CD4-positive, alpha-beta T cell treated with Interleukin-12 subunit alpha and Interleukin-12 subunit beta, for 1 hour (primary cell): ENCODE data around the gene S100Z.
"Not testable (repeated sequence)": the region's sequence is repeated elsewhere in the genome, so short reads cannot be mapped to it uniquely, and the experiment has no call there.

Experiments used
- DNase-seq: peaks from one replicate; pipeline ENCODE4 v3.0.0-alpha.2; 2020

S100Z gene

DNA sequence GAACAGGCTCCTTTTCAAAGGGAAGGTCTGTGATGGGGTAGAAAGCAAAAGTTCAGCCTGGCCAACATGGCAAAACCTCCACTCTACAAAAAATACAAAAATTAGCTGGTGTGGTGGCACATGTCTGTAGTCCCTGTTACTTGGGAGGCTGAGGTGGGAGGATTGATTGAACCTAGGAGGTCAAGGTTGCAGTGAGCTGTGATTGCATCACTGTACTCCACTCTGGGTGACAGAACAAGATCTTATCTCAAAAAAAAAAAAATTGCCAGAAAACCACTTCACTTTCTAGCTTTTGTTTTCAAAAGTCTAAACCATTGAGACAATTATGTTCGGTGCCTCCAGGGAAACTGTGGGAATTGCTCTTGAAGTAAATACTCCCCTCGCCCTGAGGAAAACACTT, 43.5 kb downstream of the S100Z start:
- DNase-seq: no peak

- no peak for DNase-seq
Observed at GRCh38 chr5:76896196-76896595, 46.4 kb downstream of the S100Z start.

- DNase-seq: no peak
Observed at GRCh38 chr5:76901522-76901921, 51.7 kb downstream of the S100Z start.

- DNase-seq: no peak
Observed at GRCh38 chr5:76908166-76908565, 58.4 kb downstream of the S100Z start.

GRCh38 chr5:76910344-76910933, 60.6 kb downstream of the S100Z start:
- DNase-seq: not testable (repeated sequence)

DNA sequence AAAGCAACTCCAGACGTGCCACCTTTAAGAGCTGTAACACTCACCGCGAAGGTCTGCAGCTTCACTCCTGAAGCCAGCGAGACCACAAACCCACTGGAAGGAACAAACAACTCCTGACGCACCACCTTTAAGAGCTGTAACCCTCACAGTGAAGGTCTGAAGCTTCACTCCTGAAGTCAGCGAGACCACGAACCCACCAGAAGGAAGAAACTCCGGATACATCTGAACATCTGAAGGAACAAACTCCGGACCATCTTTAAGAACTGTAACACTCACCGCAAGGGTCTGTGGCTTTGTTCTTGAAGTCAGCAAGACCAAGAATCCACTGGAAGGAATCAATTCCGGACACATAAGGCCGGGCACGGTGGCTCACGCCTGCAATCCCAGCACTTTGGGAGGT, 64.9 kb downstream of the S100Z start:
- DNase-seq: not testable (repeated sequence)

GRCh38 chr5:76918539-76918938, 68.7 kb downstream of the S100Z start:
- no peak for DNase-seq

GRCh38 chr5:76920491-76920890, 70.7 kb downstream of the S100Z start:
- no peak for DNase-seq

GRCh38 chr5:76926329-76927105, 76.7 kb downstream of the S100Z start:
- DNase-seq: no peak

DNA sequence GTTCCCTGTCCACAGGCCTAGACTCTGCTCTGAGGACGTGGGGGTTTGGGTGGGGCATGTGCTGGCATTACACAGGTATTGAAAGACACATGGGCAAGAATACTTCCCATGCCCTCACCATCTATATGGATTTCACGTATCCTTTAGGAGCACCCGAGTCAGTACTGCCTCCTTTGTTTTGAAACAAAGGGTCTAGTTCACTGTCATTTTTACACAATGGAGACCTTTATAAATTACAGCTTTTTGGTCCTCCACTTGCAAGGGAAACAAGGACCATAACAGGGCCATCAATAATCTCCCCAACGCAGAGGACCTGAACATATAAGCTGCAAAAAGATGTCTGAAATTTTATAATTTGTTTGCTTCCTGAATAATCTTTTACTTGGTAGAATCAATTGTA, 78.1 kb downstream of the S100Z start:
- DNase-seq: no peak

GRCh38 chr5:76930083-76930482, 80.3 kb downstream of the S100Z start:
- no peak for DNase-seq

DNA sequence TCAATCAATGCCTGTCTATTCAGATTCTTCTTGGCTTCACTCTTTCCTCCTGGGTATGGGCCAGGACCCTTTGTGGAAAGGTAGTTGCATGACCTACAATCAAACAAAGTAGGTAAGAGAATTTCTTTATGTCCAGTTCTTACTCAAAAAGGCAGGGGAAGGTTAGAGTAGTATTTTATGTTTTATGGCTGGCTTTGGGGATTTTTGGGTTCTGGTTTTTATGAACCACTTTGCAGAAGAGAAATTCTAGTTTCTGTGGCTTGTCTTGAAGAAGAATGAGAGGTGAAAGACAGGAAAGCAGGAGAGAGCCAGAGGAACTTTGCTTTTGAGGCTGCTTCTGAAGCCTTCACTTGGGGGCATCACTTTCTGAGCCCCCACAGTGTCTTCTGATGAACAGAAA, 88.4 kb downstream of the S100Z start:
- no peak for DNase-seq

- no peak for DNase-seq
Observed at GRCh38 chr5:76941000-76941399, 91.2 kb downstream of the S100Z start.

DNA sequence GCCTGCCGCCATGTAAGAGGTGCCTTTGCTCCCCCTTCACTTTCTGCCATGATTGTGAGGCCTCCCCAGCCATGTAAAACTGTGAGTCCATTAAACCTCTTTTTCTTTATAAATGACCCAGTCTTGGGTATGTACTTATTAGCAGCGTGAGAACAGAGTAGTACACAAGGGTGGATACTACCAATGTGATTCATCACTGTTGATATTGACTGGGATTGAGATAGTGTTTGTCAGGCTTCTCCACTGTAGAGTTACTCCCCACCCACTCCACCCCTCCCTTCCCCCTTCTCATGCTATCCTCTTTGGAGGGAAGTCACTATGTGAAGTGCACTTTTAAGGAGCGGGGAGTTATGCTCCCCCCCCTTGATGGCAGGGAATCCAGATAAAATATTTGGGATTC, 91.6 kb downstream of the S100Z start:
- DNase-seq: no peak

DNA sequence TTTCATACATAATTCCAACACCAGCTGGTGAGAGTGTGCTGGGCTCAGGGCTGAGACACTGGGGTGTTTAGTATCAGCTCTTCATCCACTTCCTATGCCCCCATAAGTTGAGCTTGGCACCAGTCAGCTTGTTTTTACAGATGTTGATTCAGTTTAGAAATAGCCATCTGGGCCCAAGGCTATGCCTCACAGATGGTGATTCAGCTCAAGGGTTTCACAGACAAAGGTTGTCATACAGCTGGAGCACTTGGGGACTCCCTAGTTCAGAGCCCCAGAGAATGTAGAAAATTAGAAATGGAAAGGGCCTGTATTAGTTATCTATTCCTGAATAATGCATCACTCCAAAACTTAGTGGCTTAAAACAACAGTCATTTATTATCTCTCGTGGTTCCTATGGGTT, 92.8 kb downstream of the S100Z start:
- no peak for DNase-seq

GRCh38 chr5:76943006-76943405, 93.2 kb downstream of the S100Z start:
- DNase-seq: no peak

DNA sequence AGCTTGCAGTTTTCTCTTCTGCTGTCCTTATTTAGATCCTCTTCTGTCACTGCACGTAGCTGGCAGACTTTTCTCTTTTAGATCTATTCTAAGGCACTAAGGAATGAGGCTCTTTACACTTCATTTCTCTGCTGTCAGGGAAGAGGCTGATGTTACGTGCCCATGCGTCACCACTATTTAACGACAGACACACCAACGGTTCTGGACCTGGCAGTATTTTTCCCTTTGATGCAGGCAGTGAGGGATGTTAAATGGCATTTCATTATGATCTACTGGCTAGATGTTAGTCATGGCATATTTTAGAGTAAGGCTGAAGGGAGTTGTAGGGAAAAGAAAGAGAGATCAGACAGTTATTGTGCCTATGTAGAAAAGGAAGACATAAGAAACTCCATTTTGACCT, 94.8 kb downstream of the S100Z start:
- no peak for DNase-seq

DNA sequence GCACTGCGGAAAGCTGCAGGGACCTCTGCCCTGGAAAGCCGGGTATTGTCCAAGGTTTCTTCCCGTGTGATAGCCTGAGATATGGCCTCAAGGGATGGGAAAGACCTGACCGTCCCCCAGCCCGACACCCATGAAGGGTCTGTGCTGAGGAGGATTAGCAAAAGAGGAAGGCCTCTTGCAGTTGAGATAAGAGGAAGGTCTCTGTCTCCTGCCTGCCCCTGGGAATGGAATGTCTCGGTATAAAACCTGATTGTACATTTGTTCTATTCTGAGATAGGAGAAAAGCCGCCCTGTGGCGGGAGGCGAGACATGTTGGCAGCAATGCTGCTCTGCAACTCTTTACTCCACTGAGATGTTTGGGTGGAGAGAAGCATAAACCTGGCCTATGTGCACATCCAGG, 95.4 kb downstream of the S100Z start:
- not testable (repeated sequence) for DNase-seq

DNA sequence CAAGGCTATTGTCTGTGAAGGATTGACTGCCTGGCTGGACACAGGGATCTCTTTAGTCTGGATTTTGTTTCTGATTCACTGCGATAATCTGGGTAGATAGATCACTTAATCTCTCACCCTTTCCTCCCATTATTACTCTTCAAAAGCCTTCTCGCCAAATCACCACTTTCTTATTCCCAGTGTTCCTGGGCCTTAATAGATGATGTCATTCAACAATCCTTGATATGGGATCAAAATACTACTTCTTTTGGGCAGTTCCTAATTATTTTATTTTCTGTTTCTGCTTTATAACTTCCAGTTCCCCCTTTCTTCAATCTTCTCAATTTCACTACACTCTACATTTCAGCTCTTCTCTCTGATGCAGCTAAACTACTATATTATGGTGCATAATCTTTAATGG, 96.3 kb downstream of the S100Z start:
- no peak for DNase-seq

DNA sequence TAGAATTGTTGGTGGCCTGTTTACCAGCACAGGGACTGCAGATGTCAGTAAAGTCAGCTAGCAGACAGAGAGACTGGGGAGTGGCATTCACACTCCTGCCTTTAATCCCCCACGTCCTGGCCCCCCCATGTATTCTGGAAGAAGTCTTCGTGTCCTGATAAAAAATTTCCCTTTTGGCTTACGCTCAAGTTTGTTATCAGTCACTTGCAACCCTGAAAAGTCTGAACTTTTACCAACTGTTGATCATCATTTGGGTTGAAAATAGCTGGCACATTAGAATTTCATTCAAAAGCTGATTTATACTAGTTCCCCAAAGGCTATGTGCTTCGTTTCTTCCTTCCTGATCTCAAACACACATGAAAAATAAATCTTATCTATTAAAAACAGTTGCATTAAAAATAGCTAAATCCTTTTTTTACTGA, 97.3 kb downstream of the S100Z start:
- DNase-seq: no peak

DNA sequence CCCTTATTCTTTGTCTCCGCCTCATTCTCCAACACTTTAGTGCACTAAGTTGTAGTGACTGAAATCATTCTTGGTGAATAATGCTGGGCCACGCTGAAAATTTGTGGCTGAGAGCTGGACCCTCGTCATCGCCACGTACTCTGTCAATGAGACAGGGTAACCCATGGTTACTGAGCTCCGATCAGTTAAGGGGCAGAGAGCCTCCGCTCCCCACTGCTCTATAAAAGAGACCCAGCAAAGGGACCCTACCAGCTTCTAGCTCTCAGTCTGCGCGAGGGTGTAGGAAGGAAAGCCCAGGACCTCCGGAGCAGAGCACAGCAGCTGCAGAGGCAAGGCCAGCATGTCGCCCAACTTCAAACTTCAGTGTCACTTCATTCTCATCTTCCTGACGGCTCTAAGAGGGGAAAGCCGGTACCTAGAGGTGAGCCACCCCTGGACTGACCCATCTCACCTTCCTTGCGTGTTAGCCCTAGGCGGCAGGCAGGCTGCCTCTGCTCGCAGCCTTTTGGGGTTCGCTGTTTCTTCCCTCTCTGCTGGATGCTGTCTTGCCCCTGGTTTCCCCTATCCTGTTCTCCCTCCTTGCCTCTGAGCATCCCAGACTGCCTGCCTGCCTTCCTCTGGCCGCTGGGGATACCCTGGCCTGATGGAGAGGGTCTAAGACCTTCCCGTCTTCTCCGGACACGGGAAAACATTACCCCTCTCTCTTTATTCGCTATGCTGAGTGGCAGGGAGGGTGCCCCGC, 103.2 kb downstream of the S100Z start, which contains the start of gene CRHBP:
Gene CRHBP, plus strand, starts transcription at position 251 of the 742 bp plus-strand sequence. Its CDS starts 90 bp downstream, at position 341.
- no peak for DNase-seq

- DNase-seq: no peak
Observed at GRCh38 chr5:76953551-76954382, 104.0 kb downstream of the S100Z start.

- DNase-seq: no peak
Observed at GRCh38 chr5:76954383-76954763, 104.6 kb downstream of the S100Z start.
